Glutamatergic neuron (in vitro differentiated cells): ENCODE data around the gene DHX34. TPM values are rescaled to one million over a fixed set of nuclear protein-coding genes. Genes with fewer than 3 reads are reported as not detected.

Source experiments
- DNase-seq: peaks from one replicate; pipeline ENCODE4 v3.0.0; 2022
- H3K27ac Mint-ChIP-seq: one replicate; pipeline ENCODE4 v1.8.0; 2020; ENCODE audit warnings: mild to moderate bottlenecking, mixed read lengths, inconsistent platforms; ENCODE audit not compliant: unreplicated experiment
- H3K27me3 Mint-ChIP-seq: one replicate; pipeline ENCODE4 v1.8.0; 2020; ENCODE audit warnings: mild to moderate bottlenecking, moderate library complexity, mixed read lengths, inconsistent platforms; ENCODE audit not compliant: unreplicated experiment
- H3K36me3 Mint-ChIP-seq: one replicate; pipeline ENCODE4 v1.8.0; 2020; ENCODE audit warnings: mild to moderate bottlenecking, mixed read lengths, inconsistent platforms; ENCODE audit not compliant: unreplicated experiment
- H3K4me1 Mint-ChIP-seq: one replicate; pipeline ENCODE4 v1.8.0; 2020; ENCODE audit warnings: mild to moderate bottlenecking, low read depth, mixed read lengths, inconsistent platforms; ENCODE audit not compliant: unreplicated experiment
- H3K4me3 Mint-ChIP-seq: one replicate; pipeline ENCODE4 v1.8.0; 2020; ENCODE audit warnings: mild to moderate bottlenecking, mixed read lengths, inconsistent platforms; ENCODE audit not compliant: unreplicated experiment
- H3K9me3 Mint-ChIP-seq: one replicate; pipeline ENCODE4 v1.8.0; 2020; ENCODE audit warnings: mild to moderate bottlenecking, moderate library complexity, mixed read lengths, inconsistent platforms; ENCODE audit not compliant: unreplicated experiment
- total RNA-seq: library from RNA; stranded (reverse); fragmentation: NEBNext Ultra II Directional; extraction: Animal tissue kit (Norgen Biotek cat#: 25700); gene quantifications from one replicate; pipeline ENCODE4 v1.2.1, GENCODE V29; 2021; ENCODE audit not compliant: unreplicated experiment
- TF ChIP-seq, protein P1 (sequence below): fragments of 200-600 bp; sonication (generic); IDR thresholded peaks from one replicate; pipeline ENCODE4 v1.5.0; 2021; ENCODE audit not compliant: partially characterized antibody, unreplicated experiment

Gene DHX34
- total RNA-seq, 1 donor from 2014 or later: 119 TPM

DNA sequence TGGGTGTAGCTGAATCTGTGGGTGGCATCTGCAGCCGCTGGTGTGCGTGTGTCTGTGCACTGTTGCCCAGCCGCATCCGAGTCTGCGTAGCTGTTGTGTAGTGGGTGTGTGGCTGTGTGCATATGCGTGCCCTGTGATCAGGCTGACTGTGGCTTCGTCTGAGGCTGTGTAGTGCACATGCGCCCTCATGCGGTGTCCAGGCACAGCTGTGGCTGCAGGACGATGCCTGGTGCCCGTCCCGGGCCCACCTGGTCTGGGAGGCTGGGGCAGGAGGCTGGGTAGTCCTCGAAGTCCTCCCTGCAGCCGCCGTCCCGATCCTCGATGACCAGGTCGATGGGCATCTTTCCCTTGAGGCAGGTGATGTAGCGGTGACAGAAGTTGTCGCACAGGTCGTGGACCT lies 65.4 kb downstream of the DHX34 start:
- peak; percentile 62 for DNase-seq
- Mint-ChIP-seq H3K4me1 (peaks cover 8% of the 10 kb centered on the region), H3K36me3 (peaks cover 10% of the 10 kb centered on the region), H3K27me3 (peaks cover 17% of the 10 kb centered on the region), H3K4me3 (no peak overlapping the region), H3K9me3 (peaks cover 16% of the 10 kb centered on the region), H3K27ac (peak overlapping the region; percentile 48)
- TF ChIP-seq, protein P1, sequence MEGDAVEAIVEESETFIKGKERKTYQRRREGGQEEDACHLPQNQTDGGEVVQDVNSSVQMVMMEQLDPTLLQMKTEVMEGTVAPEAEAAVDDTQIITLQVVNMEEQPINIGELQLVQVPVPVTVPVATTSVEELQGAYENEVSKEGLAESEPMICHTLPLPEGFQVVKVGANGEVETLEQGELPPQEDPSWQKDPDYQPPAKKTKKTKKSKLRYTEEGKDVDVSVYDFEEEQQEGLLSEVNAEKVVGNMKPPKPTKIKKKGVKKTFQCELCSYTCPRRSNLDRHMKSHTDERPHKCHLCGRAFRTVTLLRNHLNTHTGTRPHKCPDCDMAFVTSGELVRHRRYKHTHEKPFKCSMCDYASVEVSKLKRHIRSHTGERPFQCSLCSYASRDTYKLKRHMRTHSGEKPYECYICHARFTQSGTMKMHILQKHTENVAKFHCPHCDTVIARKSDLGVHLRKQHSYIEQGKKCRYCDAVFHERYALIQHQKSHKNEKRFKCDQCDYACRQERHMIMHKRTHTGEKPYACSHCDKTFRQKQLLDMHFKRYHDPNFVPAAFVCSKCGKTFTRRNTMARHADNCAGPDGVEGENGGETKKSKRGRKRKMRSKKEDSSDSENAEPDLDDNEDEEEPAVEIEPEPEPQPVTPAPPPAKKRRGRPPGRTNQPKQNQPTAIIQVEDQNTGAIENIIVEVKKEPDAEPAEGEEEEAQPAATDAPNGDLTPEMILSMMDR: no peak

DNA sequence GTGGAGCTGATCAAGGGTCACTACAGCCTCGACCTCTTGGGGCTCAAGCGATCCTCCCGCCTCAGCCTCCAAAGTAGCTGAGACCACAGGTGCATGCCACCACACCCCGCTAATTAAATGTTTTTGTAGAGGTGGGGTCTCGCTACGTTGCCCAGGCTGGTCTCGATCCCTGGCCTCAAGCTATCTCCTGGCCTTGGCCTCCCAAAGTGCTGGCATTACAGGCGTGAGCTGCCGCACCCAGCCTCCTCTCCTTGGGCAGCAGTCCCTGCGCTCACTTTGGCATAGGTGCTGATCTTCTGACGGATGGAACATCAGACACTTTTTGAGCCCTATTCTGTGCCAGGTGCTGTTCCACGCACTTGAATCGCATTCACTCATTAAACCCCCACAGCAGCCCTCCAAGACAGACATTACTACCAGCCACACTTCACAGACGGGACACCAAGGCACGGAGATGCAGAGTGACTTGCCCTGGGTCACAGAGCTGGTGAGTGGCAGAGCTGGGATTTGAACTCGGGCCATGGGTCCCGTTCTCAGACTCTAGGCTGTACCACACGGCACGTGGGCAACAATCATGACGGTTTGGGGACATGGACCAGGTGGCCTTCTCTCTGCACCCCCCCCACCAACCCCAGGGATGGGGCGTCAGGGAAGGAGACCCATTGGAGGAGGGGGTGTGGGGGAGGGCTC lies 67.0 kb downstream of the DHX34 start:
- TF ChIP-seq, protein P1: no peak
- Mint-ChIP-seq H3K27me3 (peaks cover 27% of the 10 kb centered on the region), H3K9me3 (peaks cover 22% of the 10 kb centered on the region), H3K27ac (no peak overlapping the region), H3K36me3 (peaks cover 10% of the 10 kb centered on the region), H3K4me1 (peaks cover 18% of the 10 kb centered on the region), H3K4me3 (peak overlapping the region; percentile 99)
- no peak for DNase-seq

DNA sequence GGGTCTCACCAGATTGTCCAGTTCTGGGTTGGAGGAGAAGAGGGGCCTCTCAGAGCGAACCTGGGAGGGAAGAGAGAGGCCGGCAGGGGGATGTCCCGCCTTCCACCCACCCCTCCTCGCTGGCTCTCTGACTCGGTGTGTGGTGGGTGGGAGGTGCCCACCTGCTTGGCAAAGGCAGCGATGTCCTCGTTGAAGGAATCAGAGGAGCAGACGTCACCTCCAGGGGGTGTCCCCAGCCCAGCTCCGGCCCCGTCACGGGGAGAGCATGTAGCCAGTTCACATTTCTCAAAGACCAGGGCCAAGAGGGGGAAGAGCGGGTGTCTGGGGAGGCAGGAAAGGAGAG lies 67.5 kb downstream of the DHX34 start:
- Mint-ChIP-seq H3K4me3 (peak overlapping the region; percentile 99), H3K27ac (no peak overlapping the region), H3K36me3 (peaks cover 10% of the 10 kb centered on the region), H3K9me3 (peaks cover 25% of the 10 kb centered on the region), H3K27me3 (peaks cover 30% of the 10 kb centered on the region), H3K4me1 (peaks cover 22% of the 10 kb centered on the region)
- DNase-seq: no peak
- TF ChIP-seq, protein P1: no peak

DNA sequence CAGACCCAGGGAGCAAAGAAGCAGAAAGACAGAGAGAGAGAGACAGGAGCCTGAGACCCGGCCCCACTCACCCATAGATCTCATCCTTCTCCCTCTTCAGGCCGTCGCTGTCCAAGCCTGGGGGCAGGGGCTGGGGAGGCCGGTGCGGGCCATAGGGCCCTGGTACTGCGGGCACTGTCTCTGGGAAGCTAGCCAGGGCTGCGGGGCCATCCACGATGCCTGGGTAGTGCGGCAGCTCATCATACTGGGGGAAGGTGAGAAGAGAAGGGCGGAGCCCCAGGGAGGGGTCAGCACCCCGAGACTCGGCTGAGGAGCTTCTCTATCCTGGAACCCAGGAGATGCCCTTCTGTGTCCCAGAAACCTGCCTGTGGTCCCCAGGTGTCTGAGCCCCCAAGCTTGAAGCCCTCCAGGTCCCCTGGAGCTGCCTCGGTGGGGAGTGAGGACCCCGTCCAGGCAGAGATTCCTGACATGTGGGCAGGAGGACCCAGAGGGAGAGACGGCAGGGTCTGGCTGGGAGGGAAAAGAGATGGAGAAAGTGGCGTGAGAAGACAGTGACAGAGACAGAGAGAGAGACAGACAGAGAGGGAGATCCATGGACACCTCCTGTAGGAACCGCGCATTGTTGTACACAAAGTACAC lies 68.1 kb downstream of the DHX34 start:
- H3K36me3 Mint-ChIP-seq: peaks cover 10% of the 10 kb centered on the region
- peak overlapping the region; percentile 99 for H3K4me3 Mint-ChIP-seq
- DNase-seq: no peak
- TF ChIP-seq, protein P1: no peak
- H3K27me3 Mint-ChIP-seq: peaks cover 33% of the 10 kb centered on the region
- peak overlapping the region; percentile 79 for H3K27ac Mint-ChIP-seq
- H3K4me1 Mint-ChIP-seq: peaks cover 25% of the 10 kb centered on the region
- H3K9me3 Mint-ChIP-seq: peaks cover 27% of the 10 kb centered on the region
